GM23338 (cell line): Measurements from ENCODE around the gene RTKN2. TPM values are rescaled to one million over a fixed set of nuclear protein-coding genes. Genes with fewer than 3 reads are reported as not detected.

ENCODE experiments used
- ATAC-seq: fragments of 200-7000 bp; cut with Tn5 transposase; 3 replicates; pipeline ENCODE4 v1.9.1; 2020
- DNase-seq: peaks from one replicate; pipeline ENCODE4 v3.0.0-alpha.2; 2015; ENCODE audit warnings: low spot score
- H2AFZ ChIP-seq: fragments of 200-600 bp; sonication (generic); 2 replicates; pipeline ENCODE4 v1.8.0; 2016; ENCODE audit warnings: antibody characterized with exemption, mild to moderate bottlenecking, moderate library complexity
- H3F3A ChIP-seq: fragments of 200-600 bp; sonication (generic); replicated peaks from 2 replicates; pipeline ENCODE4 v1.8.0; 2017; ENCODE audit warnings: antibody characterized with exemption, mixed run types, low read depth
- H3K27ac ChIP-seq: fragments of 200-600 bp; sonication (generic); 2 replicates; pipeline ENCODE4 v1.6.1; 2016; ENCODE audit warnings: low read depth
- H3K27me3 ChIP-seq: fragments of 200-600 bp; sonication (generic); 2 replicates; pipeline ENCODE4 v1.8.0; 2016; ENCODE audit warnings: mild to moderate bottlenecking, mixed run types, moderate library complexity; ENCODE audit not compliant: insufficient read depth
- H3K36me3 ChIP-seq: fragments of 200-600 bp; sonication (generic); 2 replicates; pipeline ENCODE4 v1.8.0; 2016; ENCODE audit warnings: mild to moderate bottlenecking; ENCODE audit not compliant: insufficient read depth
- H3K4me1 ChIP-seq: fragments of 200-600 bp; sonication (generic); 2 replicates; pipeline ENCODE4 v1.8.0; 2016; ENCODE audit warnings: mild to moderate bottlenecking, moderate library complexity; ENCODE audit not compliant: insufficient read depth
- H3K4me2 ChIP-seq: fragments of 200-600 bp; sonication (generic); 2 replicates; pipeline ENCODE4 v1.7.1; 2017; ENCODE audit warnings: mixed run types
- H3K4me3 ChIP-seq: fragments of 200-600 bp; sonication (generic); 2 replicates; pipeline ENCODE4 v1.6.1; 2016; ENCODE audit warnings: mixed run types
- H3K79me2 ChIP-seq: fragments of 200-600 bp; sonication (generic); replicated peaks from 2 replicates; pipeline ENCODE4 v1.8.0; 2017; ENCODE audit warnings: mild to moderate bottlenecking; ENCODE audit not compliant: insufficient read depth
- H3K9me2 ChIP-seq: fragments of 200-600 bp; sonication (generic); 2 replicates; pipeline ENCODE4 v1.8.0; 2017; ENCODE audit not compliant: insufficient read depth
- H4K20me1 ChIP-seq: fragments of 200-600 bp; sonication (generic); replicated peaks from 2 replicates; pipeline ENCODE4 v1.8.0; 2017; ENCODE audit warnings: mild to moderate bottlenecking; ENCODE audit not compliant: insufficient read depth
- H3K27ac Mint-ChIP-seq: 2 replicates; pipeline ENCODE4 v1.8.0; 2020; ENCODE audit warnings: inconsistent platforms, mild to moderate bottlenecking, moderate library complexity, mixed read lengths
- H3K27me3 Mint-ChIP-seq: 3 replicates; pipeline ENCODE4 v1.8.0; 2022; ENCODE audit warnings: low read depth, mild to moderate bottlenecking, moderate library complexity, mixed read lengths, inconsistent platforms; ENCODE audit not compliant: insufficient read depth, poor library complexity
- H3K36me3 Mint-ChIP-seq: 3 replicates; pipeline ENCODE4 v1.8.0; 2021; ENCODE audit warnings: low read depth, mild to moderate bottlenecking, inconsistent platforms, moderate library complexity, mixed read lengths
- H3K4me1 Mint-ChIP-seq: 3 replicates; pipeline ENCODE4 v1.8.0; 2020; ENCODE audit warnings: mild to moderate bottlenecking, inconsistent platforms, mixed read lengths
- H3K4me3 Mint-ChIP-seq: 3 replicates; pipeline ENCODE4 v1.8.0; 2021; ENCODE audit warnings: moderate library complexity, mild to moderate bottlenecking, inconsistent platforms, mixed read lengths
- H3K9me3 Mint-ChIP-seq: 3 replicates; pipeline ENCODE4 v1.8.0; 2020; ENCODE audit warnings: moderate library complexity, mild to moderate bottlenecking, inconsistent platforms, mixed read lengths
- CREB1 ChIP-seq: fragments of 250-450 bp; sonication (Bioruptor Pico); IDR thresholded peaks from 2 replicates; pipeline ENCODE4 v1.5.0; 2020; ENCODE audit warnings: low read depth, mild to moderate bottlenecking, moderate library complexity
- CTCF ChIP-seq, 2 experiments: fragments of 200-600 bp in 1 of 2; sonication (generic) in 1 of 2; conservative IDR thresholded peaks; 2 replicates each; pipeline versions ENCODE4 v1.5.1 to v1.6.1; 2016 to 2017; ENCODE audit warnings: antibody characterized with exemption in 2 of 2, low read depth in 2 of 2, mild to moderate bottlenecking in 2 of 2, moderate library complexity in 1 of 2
- ETS1 ChIP-seq: IDR thresholded peaks from 2 replicates; pipeline ENCODE4 v1.6.1; 2016; ENCODE audit warnings: antibody characterized with exemption
- EZH2 ChIP-seq: fragments of 200-600 bp; sonication (generic); IDR thresholded peaks from one replicate; pipeline ENCODE4 v1.8.0; 2017; ENCODE audit warnings: antibody characterized with exemption, mild to moderate bottlenecking, low read depth; ENCODE audit not compliant: unreplicated experiment
- EZH2phosphoT487 ChIP-seq: fragments of 200-600 bp; sonication (generic); IDR thresholded peaks from one replicate; pipeline ENCODE4 v1.8.1; 2018; ENCODE audit warnings: antibody characterized with exemption; ENCODE audit not compliant: unreplicated experiment
- JUNB ChIP-seq: IDR thresholded peaks from one replicate; pipeline ENCODE4 v1.6.1; 2016; ENCODE audit warnings: antibody characterized with exemption; ENCODE audit not compliant: unreplicated experiment
- NANOG ChIP-seq: IDR thresholded peaks from 2 replicates; pipeline ENCODE4 v1.6.1; 2016; ENCODE audit warnings: antibody characterized with exemption, borderline replicate concordance
- POLR2AphosphoS5 ChIP-seq: IDR thresholded peaks from 2 replicates; pipeline ENCODE4 v1.6.1; 2016; ENCODE audit warnings: antibody characterized with exemption, low read depth
- REST ChIP-seq: IDR thresholded peaks from one replicate; pipeline ENCODE4 v1.6.1; 2018; ENCODE audit warnings: antibody characterized with exemption; ENCODE audit not compliant: unreplicated experiment
- STAT1 ChIP-seq: IDR thresholded peaks from one replicate; pipeline ENCODE4 v1.6.1; 2016; ENCODE audit warnings: antibody characterized with exemption; ENCODE audit not compliant: unreplicated experiment
- ZNF114 ChIP-seq: fragments of 250-450 bp; sonication (Bioruptor Pico); IDR thresholded peaks from 2 replicates; pipeline ENCODE4 v1.5.0; 2020; ENCODE audit warnings: mild to moderate bottlenecking, moderate library complexity
- ZNF331 ChIP-seq: fragments of 250-450 bp; sonication (Bioruptor Pico); IDR thresholded peaks from 2 replicates; pipeline ENCODE4 v1.5.0; 2020; ENCODE audit warnings: low read depth, mild to moderate bottlenecking, moderate library complexity
- ZNF462 ChIP-seq: fragments of 250-450 bp; sonication (Bioruptor Pico); IDR thresholded peaks from 2 replicates; pipeline ENCODE4 v1.5.0; 2020; ENCODE audit warnings: mild to moderate bottlenecking, moderate library complexity
- polyA plus RNA-seq: library from polyadenylated mRNA; unstranded; fragments of >200 nt; fragmentation: Nextera tagmentation; extraction: Ambion mirVana; gene quantifications from 2 replicates; pipeline ENCODE4 v1.2.1, GENCODE V29; 2016
- total RNA-seq: library from RNA; depleted of rRNA; stranded (reverse); fragments of >200 nt; shearing (Covaris generic); gene quantifications from 2 replicates; pipeline ENCODE4 v1.2.3, GENCODE V29; 2014

Gene RTKN2
- total and polyA plus RNA-seq, 2 experiments from 2014 or later, result 15.3 to 23.6 TPM

- no peaks in the 10 kb centered on the region for H3K79me2 ChIP-seq
- Mint-ChIP-seq H3K4me3 (no peak overlapping the region), H3K36me3 (no peaks in the 10 kb centered on the region), H3K4me1 (no peaks in the 10 kb centered on the region; the same call in 2 of the 3 replicates), H3K27me3 (no peaks in the 10 kb centered on the region), H3K9me3 (no peaks in the 10 kb centered on the region), H3K27ac (no peak overlapping the region)
- DNase-seq, result no peak
- no peak overlapping the region for H3K4me2 ChIP-seq
- H3K27ac ChIP-seq, result no peak overlapping the region
- no peak for ATAC-seq
- no peaks in the 10 kb centered on the region for H3K27me3 ChIP-seq
- no peaks in the 10 kb centered on the region for H3K36me3 ChIP-seq
- TF ChIP-seq ZNF331 (CRISPR knock-in tag) (no peak), CTCF (conservative IDR thresholded peaks at IDR 0.05; ENCODE audit: low read depth in 2 of 2) (no peak), STAT1 (no peak), CREB1 (CRISPR knock-in tag) (no peak), ETS1 (no peak), ZNF462 (CRISPR knock-in tag) (no peak), NANOG (no peak), ZNF114 (CRISPR knock-in tag) (no peak), EZH2 (no peak), POLR2AphosphoS5 (no peak), REST (no peak), EZH2phosphoT487 (no peak), JUNB (no peak)
- H3F3A ChIP-seq, result no peaks in the 10 kb centered on the region
- H3K4me1 ChIP-seq, result no peaks in the 10 kb centered on the region
- no peaks in the 10 kb centered on the region for H3K9me2 ChIP-seq
- no peak overlapping the region for H3K4me3 ChIP-seq
- H4K20me1 ChIP-seq, result no peaks in the 10 kb centered on the region
- H2AFZ ChIP-seq, result no peak overlapping the region
Observed at GRCh38 chr10:62231371-62231770, 37.3 kb downstream of the RTKN2 start.
